Mammary epithelial cell (primary cell): ENCODE data around the gene DDX11.
"Not testable (repeated sequence)": the region's sequence is repeated elsewhere in the genome, so short reads cannot be mapped to it uniquely, and the experiment has no call there.

Source experiments
- CTCF ChIP-seq, 2 donors: IDR thresholded peaks in 1 of 2; conservative IDR thresholded peaks in 1 of 2; 2 replicates each; pipeline ENCODE4 v1.5.1; 2011 to 2012; ENCODE audit warnings: inconsistent platforms in 2 of 2, low read length in 2 of 2, mild to moderate bottlenecking in 2 of 2, control low read depth in 1 of 2, low read depth in 1 of 2; ENCODE audit not compliant: insufficient read depth in 1 of 2; ENCODE audit errors: extremely low read depth in 1 of 2
- EZH2 ChIP-seq: IDR thresholded peaks from 2 replicates; pipeline ENCODE4 v1.6.1; 2012; ENCODE audit warnings: low read length, inconsistent platforms, borderline replicate concordance

GRCh38 chr12:31073527-31074332 lies at the start of gene DDX11:
- not testable (repeated sequence) for TF ChIP-seq CTCF (conservative IDR thresholded peaks at IDR 0.05 in 1 of 2, IDR thresholded peaks at IDR 0.05 in 1 of 2; ENCODE audit: extremely low read depth in 1 of 2, insufficient read depth in 1 of 2, low read depth in 1 of 2, low read length in 2 of 2); EZH2
